ENCODE measurements around the gene TMTC4.
A peak's percentile ranks its signal among the peaks of the same experiment; 100 is the strongest.

- TF ChIP-seq CTCF (conservative IDR thresholded peaks at IDR 0.05; ENCODE audit: low read length) (peak; percentile 34), EZH2phosphoT487 (IDR thresholded peaks at IDR 0.05; ENCODE audit: borderline replicate concordance, low read depth, low read length) (no peak)
Measured at GRCh38 chr13:100646030-100646673, 28.4 kb downstream of the TMTC4 start.
